Stomach (tissue), 9 donors: Measurements from ENCODE around the gene L1CAM. TPM values are rescaled to one million over a fixed set of nuclear protein-coding genes. Genes with fewer than 3 reads are reported as not detected.

Experiments
- DNase-seq, 2 donors: peaks; one replicate each; pipeline versions ENCODE4 v3.0.0 to v3.0.0-alpha.2; 2013 to 2019
- H3K27ac ChIP-seq, 5 donors: fragments of 200-600 bp in 4 of 5; sonication (generic) in 4 of 5; one replicate each; pipeline ENCODE4 v1.5.1; 2013 to 2019; ENCODE audit warnings: mild to moderate bottlenecking in 1 of 5, moderate library complexity in 1 of 5
- H3K27me3 ChIP-seq, 3 donors: fragments of 200-600 bp; sonication (generic); one replicate each; pipeline ENCODE4 v1.5.1; 2017 to 2019; ENCODE audit warnings: mixed run types in 1 of 3
- H3K36me3 ChIP-seq, 4 donors: fragments of 200-600 bp; sonication (generic); 1 replicate in 3 of 4; 2 replicates in 1 of 4; pipeline ENCODE4 v1.5.1; 2016 to 2019
- H3K4me1 ChIP-seq, 4 donors: fragments of 200-600 bp; sonication (generic); one replicate each; pipeline ENCODE4 v1.5.1; 2016 to 2019
- H3K4me3 ChIP-seq, 4 donors: fragments of 200-600 bp; sonication (generic) in 3 of 4; one replicate each; pipeline ENCODE4 v1.5.1; 2016 to 2019; ENCODE audit warnings: mild to moderate bottlenecking in 1 of 4
- H3K9me3 ChIP-seq, 4 donors: fragments of 200-600 bp; sonication (generic); one replicate each; pipeline ENCODE4 v1.5.1; 2016 to 2019
- CTCF ChIP-seq, 7 experiments: fragments of 450-650 bp in 4 of 7; fragments of 200-600 bp in 3 of 7; sonication (generic) in 3 of 7; IDR thresholded peaks; one replicate each; pipeline ENCODE4 v1.5.1; 2016 to 2019; ENCODE audit warnings: antibody characterized with exemption in 7 of 7, control low read depth in 2 of 7, mild to moderate bottlenecking in 1 of 7
- EP300 ChIP-seq: sonication (generic); formaldehyde crosslinking; IDR thresholded peaks from one replicate; pipeline ENCODE4 v1.6.1; 2017; ENCODE audit warnings: antibody characterized with exemption
- POLR2A ChIP-seq, 4 donors: fragments of 450-650 bp; IDR thresholded peaks; one replicate each; pipeline ENCODE4 v1.6.1; 2016; ENCODE audit warnings: antibody characterized with exemption in 4 of 4, control low read depth in 2 of 4, mild to moderate bottlenecking in 1 of 4, moderate library complexity in 1 of 4
- POLR2AphosphoS5 ChIP-seq, 3 donors: sonication (generic); formaldehyde crosslinking; IDR thresholded peaks; one replicate each; pipeline ENCODE4 v1.6.1; 2016; ENCODE audit warnings: antibody characterized with exemption in 3 of 3
- WGBS, 5 donors: extraction: QIAGEN DNeasy Blood & Tissue Kit in 3 of 5; methylation state at CpG; one replicate each; pipeline versions ENCODE4 v1.1.5 to v1.1.7; 2013 to 2018; 5-methylcytosine and 5-hydroxymethylcytosine counted together
- intact Hi-C: fragments of 100-400 bp; cut with DNase I; formaldehyde crosslinking; loops from one replicate; pipeline ENCODE4 v1.15.1; 2023; ENCODE audit warnings: low total_unique reads
- polyA plus RNA-seq, 3 donors: library from polyadenylated mRNA; stranded (reverse); fragments of 200-250 nt; gene quantifications; one replicate each; pipeline ENCODE4 v1.2.3, GENCODE V29; 2013
- total RNA-seq, 5 donors: library from RNA; depleted of rRNA; stranded (reverse); fragments of >200 nt; gene quantifications; one replicate each; pipeline versions ENCODE4 v1.1.0 to v1.2.3, GENCODE V29; 2014 to 2016
- donor health status: healthy with polysubstance abuse.
- donor health status: Bipolar disorder and iron deficiency.
- donor health status: healthy.

L1CAM gene
- total and polyA plus RNA-seq, 8 donors, result under 0.01 to 19.1 (median 2.7) TPM

GRCh38 chrX:153920546-153920945 is 34.6 kb upstream of the L1CAM start:
- DNase-seq, result no peak
- Histone ChIP-seq H3K4me3 (no peak overlapping the region), H3K4me1 (peaks cover 0 to 37% (median 31%) of the 10 kb centered on the region in 4 donors), H3K9me3 (no peaks in the 10 kb centered on the region), H3K36me3 (peaks cover 0 to 17% (median 0%) of the 10 kb centered on the region in 4 donors), H3K27ac (no peak overlapping the region), H3K27me3 (peaks cover 0 to 15% (median 0%) of the 10 kb centered on the region in 3 donors)
- TF ChIP-seq POLR2AphosphoS5 (IDR thresholded peaks at IDR 0.05) (no peak), POLR2A (IDR thresholded peaks at IDR 0.05) (no peak), CTCF (IDR thresholded peaks at IDR 0.05) (no peak), EP300 (no peak)
- intact Hi-C loops, result no loop called here
- 85 to 97% (median 94%) methylated on average over 6 to 14 of the region's 14 CpGs for WGBS, 5 donors

GRCh38 chrX:153919281-153919680 is 33.3 kb upstream of the L1CAM start:
- WGBS, 5 donors, result 84 to 100% (median 90%) methylated on average over 2 to 13 of the region's 13 CpGs
- TF ChIP-seq POLR2A (IDR thresholded peaks at IDR 0.05) (no peak), POLR2AphosphoS5 (IDR thresholded peaks at IDR 0.05) (no peak), EP300 (no peak), CTCF (IDR thresholded peaks at IDR 0.05) (no peak)
- H3K9me3 ChIP-seq, result no peaks in the 10 kb centered on the region
- DNase-seq, result no peak
- no peak overlapping the region for H3K27ac ChIP-seq
- H3K4me1 ChIP-seq, result peaks cover 0 to 34% (median 26%) of the 10 kb centered on the region in 4 donors
- peaks cover 0 to 17% (median 0%) of the 10 kb centered on the region in 4 donors for H3K36me3 ChIP-seq
- no peak overlapping the region for H3K4me3 ChIP-seq
- intact Hi-C loops, result no loop called here
- peaks cover 0 to 15% (median 0%) of the 10 kb centered on the region in 3 donors for H3K27me3 ChIP-seq

DNA sequence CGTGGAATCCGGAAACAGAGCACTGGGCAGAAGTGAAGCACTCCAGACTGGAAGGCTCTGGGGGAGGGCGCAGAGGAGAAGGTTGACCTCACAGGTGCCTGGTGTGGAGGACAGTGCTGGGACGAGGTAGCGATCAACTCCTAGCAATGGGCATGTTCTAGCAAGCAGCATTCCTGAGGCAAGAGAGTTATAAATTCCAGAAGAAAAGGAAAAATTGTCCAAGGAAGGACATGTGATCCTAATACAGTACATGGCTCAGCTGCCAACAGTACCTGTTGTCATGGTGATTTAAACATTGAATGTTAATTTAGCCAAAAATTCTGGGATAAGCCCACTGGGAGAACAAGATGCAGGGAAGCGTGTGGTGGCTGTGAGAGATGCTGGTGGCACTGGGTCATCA is 31.9 kb upstream of the L1CAM start:
- Histone ChIP-seq H3K4me1 (peaks cover 0 to 20% (median 15%) of the 10 kb centered on the region in 4 donors), H3K27me3 (peaks cover 0 to 17% (median 0%) of the 10 kb centered on the region in 3 donors), H3K27ac (no peak overlapping the region), H3K36me3 (peaks cover 0 to 23% (median under 1%) of the 10 kb centered on the region in 4 donors), H3K4me3 (no peak overlapping the region), H3K9me3 (no peaks in the 10 kb centered on the region)
- TF ChIP-seq EP300 (no peak), POLR2AphosphoS5 (IDR thresholded peaks at IDR 0.05) (no peak), POLR2A (IDR thresholded peaks at IDR 0.05) (no peak), CTCF (IDR thresholded peaks at IDR 0.05) (no peak)
- DNase-seq, result peak in 1 of 2 donors; percentile 1
- WGBS, 5 donors, result 83 to 94% (median 84%) methylated on average over 6 of the region's 6 CpGs
- intact Hi-C loops, result no loop called here

DNA sequence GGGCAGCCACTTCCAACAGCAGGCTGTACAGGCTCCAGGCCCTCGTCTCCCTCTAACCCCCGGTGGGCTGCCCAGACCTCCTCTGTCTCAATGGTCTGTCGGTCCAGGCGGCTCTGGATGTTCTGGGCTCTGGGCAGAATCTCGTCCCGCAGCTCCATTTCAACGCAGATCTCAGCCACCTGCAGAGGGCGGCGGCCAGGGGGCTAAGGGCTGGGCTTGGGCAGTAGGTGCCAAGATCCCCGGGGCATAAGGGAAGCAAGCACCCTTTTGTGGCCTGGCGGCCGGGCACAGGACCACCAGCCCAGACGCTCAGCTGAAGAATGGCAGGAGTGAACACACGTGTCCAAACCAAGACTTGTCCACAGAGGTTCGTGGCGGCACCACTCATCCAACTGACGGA is 27.7 kb upstream of the L1CAM start:
- DNase-seq, result no peak
- 84 to 98% (median 90%) methylated on average over 5 to 17 of the region's 17 CpGs for WGBS, 5 donors
- H3K4me1 ChIP-seq, result no peaks in the 10 kb centered on the region
- intact Hi-C loops, result no loop called here
- H3K9me3 ChIP-seq, result no peaks in the 10 kb centered on the region
- H3K4me3 ChIP-seq, result no peak overlapping the region
- peaks cover 0 to 25% (median 2%) of the 10 kb centered on the region in 4 donors for H3K36me3 ChIP-seq
- H3K27me3 ChIP-seq, result peaks cover 0 to 13% (median 0%) of the 10 kb centered on the region in 3 donors
- no peak overlapping the region for H3K27ac ChIP-seq
- TF ChIP-seq POLR2AphosphoS5 (IDR thresholded peaks at IDR 0.05) (no peak), POLR2A (IDR thresholded peaks at IDR 0.05) (no peak), CTCF (IDR thresholded peaks at IDR 0.05) (no peak), EP300 (no peak)
